Stimulated activated CD4-positive, alpha-beta T cell treated with anti-CD3 and anti-CD28 coated beads, TNF-alpha, amount 100 ng/mL, for 1 hour (primary cell): ENCODE data around the gene PITPNC1.
"Not testable (repeated sequence)": the region's sequence is repeated elsewhere in the genome, so short reads cannot be mapped to it uniquely, and the experiment has no call there.

ENCODE experiments used
- DNase-seq, 3 donors: peaks; one replicate each; pipeline ENCODE4 v3.0.0-alpha.2; 2020; ENCODE audit warnings: low read depth in 3 of 3, low spot score in 1 of 3

Gene PITPNC1

GRCh38 chr17:67672592-67673335 is 295.7 kb downstream of the PITPNC1 start:
- DNase-seq, result no peak

DNA sequence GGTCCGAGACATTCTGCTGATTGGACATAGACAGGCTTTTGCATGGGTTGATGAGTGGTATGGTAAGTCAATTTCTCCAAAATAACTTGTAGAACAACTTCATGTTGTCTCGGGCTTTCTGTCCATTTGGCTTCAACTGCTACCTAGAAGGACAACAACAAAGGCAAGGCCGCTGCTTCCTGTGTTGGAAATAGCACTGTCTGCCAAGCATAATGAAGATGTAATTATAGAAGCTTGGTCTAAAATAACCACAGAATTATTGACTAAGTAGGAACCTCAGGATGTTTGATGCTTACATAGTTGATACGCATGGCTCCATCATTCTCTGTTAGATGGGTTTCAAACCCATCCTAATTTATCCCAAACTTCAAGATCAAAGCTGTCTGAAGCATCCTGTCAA is 298.4 kb downstream of the PITPNC1 start:
- DNase-seq, result no peak

DNA sequence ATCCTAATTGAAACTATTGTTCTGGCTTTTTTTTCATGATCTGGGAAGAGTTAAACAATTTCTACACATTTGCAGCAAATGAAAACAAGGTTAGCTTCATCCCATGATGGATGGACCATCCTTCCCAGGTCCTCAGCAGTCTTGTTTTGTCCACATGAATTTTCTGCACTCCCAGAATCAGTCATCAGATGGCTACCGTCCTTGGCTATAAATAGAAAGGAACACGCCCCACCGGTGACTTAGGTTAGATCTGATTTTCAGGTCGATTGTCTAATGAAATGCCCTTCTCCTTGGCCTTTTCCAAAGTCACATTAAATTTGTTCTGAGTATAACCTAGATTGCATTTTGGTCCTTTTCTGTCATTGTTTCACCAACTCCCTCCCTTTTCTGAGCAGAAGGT is 299.2 kb downstream of the PITPNC1 start:
- DNase-seq, result no peak

- DNase-seq, result no peak
These were observed 301.3 kb downstream of the PITPNC1 start for GRCh38 chr17:67678414-67678813.

GRCh38 chr17:67679225-67679624 is 302.1 kb downstream of the PITPNC1 start:
- no peak for DNase-seq

- no peak for DNase-seq
These were observed 302.6 kb downstream of the PITPNC1 start for GRCh38 chr17:67679721-67680120.

DNA sequence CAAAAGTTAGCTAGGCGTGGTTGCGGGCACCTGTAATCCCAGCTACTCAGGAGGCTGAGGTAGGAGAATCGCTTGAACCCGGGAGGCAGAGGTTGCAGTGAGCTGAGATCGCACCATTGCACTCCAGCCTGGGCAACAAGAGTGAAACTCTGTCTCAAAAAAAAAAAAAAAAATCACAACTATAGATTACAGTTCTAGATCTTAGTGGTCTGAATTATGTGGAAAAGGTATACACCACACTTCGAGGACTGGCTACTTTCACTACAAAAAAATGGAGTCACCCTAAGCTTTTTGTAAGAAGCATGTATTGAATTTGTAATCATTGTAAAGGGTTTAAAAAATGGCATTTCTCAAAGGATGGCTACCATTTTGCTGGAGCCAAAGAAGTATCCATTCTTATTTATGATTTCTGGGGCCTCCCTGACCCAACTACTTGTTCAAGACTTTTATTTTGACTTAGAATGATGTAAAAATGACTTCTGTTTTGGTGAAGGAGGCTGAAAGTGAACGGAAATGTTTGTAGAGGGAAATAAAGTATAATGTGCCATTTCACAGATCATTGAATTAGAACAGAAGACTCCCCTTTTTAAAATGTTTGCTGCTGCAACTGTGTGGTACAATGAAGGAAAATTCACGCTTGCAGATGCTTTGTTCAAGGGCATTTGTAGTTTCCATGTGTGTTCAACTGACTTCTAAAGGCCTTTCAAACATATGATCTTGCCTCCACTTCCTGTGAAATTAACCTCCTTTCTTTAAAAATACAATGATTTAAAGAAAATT is 303.6 kb downstream of the PITPNC1 start:
- no peak for DNase-seq

- no peak for DNase-seq
These were observed 305.1 kb downstream of the PITPNC1 start for GRCh38 chr17:67682196-67682595.

- DNase-seq, result no peak
These were observed 308.3 kb downstream of the PITPNC1 start for GRCh38 chr17:67685351-67685750.

DNA sequence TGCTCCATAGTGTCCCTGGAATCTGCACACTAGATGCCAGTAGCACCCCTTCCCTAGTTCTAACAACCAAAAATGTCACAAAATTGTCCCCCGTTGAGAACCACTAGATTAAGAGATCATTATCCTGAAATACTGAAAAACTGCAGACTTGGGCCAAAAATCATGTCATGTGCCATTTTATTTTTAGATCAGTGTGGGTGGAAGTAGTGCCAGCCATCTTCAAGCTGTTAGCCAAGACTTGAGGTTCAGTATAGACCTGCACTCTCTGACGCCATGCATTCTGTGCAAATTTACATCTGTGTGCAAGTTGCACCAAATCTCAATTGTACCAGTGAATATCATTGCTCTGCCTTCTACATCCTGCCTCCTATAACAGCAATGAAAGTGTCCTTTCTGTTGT is 309.2 kb downstream of the PITPNC1 start:
- DNase-seq, result no peak

DNA sequence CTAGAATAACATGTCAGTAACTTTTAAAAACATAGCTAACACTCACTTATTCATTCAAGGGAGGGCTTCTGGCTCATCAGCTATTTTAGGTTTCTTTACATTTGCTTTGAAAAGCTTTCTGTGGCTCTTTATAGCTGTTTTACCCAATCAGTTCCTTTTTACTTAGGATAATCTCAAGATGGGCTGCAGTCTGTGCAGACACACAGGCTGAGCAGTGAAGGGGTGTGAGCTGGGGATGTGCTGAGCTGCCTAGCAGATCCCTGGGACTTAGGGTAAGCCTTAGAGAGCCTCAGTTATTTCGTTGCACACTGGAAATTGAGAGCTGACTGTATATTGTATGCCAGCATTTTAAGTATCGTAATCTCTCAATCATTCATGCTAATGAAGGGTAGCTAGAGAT is 310.4 kb downstream of the PITPNC1 start:
- DNase-seq, result no peak

DNA sequence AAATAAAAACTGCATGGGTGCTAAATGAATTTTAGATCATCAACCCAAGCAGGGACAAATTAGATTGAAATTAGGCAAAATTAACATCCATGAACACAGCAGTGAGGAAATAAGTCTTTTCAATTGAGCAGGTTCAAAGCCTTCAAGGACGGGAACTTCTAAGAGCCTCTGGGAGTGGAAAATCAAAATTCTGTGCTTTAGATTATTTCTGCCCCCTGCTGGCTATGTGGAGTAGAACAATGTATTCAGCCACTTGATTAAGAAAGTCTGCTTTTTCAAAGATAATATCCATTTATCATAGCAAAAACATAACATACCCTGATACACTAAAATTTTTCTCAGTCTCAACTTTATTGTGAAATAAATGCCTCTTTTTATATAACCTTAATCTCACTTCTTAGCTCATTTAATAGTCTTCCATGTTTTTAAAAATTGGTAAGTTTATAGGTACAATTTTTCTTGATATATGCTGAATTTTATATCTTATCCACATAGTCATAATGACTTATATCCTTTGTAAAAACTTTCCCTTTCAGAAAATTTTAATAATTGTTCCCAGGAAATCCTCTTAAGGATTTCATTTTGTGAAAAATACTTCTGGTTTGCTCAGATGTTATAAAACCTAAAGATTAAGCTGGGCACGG is 312.6 kb downstream of the PITPNC1 start:
- peak in 2 of 3 donors; percentile 15 to 16 for DNase-seq

- no peak for DNase-seq
These were observed 316.7 kb downstream of the PITPNC1 start for GRCh38 chr17:67693811-67694210.

GRCh38 chr17:67696347-67696746 is 319.3 kb downstream of the PITPNC1 start:
- DNase-seq, result no peak

GRCh38 chr17:67696853-67697498 is 319.9 kb downstream of the PITPNC1 start:
- no peak for DNase-seq

DNA sequence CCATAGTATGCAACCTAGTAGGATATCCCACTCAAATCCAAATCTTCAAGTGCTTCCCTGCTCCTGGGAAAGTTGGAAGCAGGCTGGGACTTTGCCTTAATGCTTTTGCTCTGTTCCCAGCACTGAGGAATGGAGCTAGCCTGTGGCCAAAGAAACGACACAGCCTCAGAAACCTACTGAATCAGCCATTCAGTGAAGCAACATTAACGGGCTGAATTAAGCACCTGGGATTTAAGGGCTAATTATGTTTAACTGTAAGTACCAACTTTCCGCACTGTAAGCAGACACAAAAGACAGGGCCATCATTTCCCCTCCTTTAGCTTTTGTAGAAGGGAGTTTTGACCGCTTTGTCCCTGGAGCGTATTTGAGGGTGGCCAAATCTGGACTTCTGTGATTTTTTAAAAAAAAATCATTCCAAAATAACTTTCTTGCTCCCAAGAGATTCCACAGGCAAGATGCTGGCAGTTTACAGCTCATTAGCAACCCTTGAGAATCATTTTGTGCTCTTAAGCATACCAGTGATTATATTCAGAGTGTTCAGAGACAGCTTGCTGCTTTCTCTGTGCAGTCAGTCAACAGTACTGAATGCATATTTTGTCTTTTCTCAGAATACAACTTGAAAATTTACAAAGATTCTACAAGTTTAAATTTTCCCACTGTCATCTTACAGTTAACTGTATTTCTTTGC is 323.1 kb downstream of the PITPNC1 start:
- no peak for DNase-seq

DNA sequence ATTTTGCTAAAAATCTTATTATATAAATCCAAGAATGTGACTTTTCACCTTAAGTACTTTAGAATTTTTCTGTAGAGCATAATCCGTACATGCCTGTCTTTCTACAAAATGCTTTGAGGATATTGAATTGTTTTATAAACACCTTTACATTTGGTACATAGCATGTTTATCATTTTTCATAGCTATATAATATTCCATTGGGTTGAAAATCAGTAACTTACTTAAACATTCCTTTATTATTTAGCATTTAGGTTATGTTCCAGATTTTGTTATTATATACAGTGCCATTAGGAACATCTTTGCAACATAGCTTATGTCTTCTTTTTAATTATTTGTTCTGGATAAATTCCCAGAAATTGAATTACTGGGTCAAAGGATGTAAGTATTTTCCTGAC is 323.6 kb downstream of the PITPNC1 start:
- no peak for DNase-seq

- DNase-seq, result not testable (repeated sequence)
These were observed 325.8 kb downstream of the PITPNC1 start for GRCh38 chr17:67702861-67703260.

DNA sequence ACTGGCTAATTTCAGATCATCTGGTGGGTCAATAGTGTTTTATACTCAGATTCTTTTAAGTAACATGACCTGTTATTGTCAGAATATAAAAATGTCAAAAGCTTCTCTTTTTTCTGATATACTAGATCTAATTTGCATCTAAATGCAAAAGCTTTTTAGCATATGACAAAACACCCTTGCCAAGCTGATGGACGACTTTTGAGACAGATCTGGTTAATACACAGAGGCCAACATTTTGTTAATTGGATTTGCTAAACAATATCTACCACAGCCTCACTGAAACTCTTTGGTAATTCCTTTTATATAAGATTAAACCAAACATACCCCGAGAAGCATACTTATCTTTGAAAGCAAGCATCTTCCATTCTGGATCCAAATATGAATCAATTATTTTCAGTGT is 330.4 kb downstream of the PITPNC1 start:
- no peak for DNase-seq

DNA sequence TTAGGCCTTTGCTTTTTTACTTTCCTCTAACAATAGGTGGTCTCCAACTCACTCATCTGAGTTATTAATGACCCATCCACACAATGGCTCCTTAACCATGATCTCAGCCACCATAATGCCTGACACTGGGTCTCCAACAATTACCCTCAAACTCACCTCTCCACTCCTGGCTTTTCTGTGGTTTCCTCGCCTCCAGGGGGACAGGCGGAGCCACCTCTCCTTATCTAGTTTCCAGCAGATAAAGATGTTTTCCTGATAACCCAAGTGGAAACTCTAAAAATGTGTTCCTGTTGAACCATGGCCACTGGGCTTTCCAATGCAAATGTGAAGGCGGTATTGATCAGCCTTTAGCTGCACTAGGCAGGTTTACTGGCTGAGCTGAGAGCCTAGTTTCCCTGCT is 331.3 kb downstream of the PITPNC1 start:
- no peak for DNase-seq

DNA sequence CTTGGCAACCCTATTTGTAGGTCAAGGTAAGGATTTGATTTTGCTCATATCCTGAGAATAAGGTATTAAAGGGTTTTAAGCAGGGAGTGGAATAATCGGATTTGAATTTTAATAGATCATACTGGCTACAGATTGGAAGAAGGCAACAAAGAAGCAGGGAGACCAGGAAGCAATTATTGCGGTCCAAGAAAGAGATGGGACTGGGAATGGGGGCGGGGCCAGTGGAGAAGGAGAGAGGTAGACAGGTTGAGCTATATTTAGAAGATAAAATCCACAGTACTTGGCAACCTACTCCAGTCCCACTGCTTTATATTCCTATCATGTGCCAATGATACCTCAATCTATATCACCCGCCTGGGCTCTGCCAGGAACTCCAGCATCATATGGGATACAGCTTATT is 334.8 kb downstream of the PITPNC1 start:
- DNase-seq, result no peak
